Measurements from ENCODE around the gene MYO10. TPM values are rescaled to one million over a fixed set of nuclear protein-coding genes. Genes with fewer than 3 reads are reported as not detected.

Gene MYO10
- total RNA-seq, 1 donor from 2014 or later, result 4.6 TPM

GRCh38 chr5:16704945-16705344, 231.1 kb downstream of the MYO10 start:
- intact Hi-C loops (cut with DNase I), result no loop called here

GRCh38 chr5:16702964-16703363, 233.1 kb downstream of the MYO10 start:
- no peak for DNase-seq (ENCODE audit: low spot score)
- intact Hi-C loops (cut with DNase I), result no loop called here

More at GRCh38 chr5:16704945-16705344, 231.1 kb downstream of the MYO10 start:
- no peak for DNase-seq (ENCODE audit: low spot score)

DNA sequence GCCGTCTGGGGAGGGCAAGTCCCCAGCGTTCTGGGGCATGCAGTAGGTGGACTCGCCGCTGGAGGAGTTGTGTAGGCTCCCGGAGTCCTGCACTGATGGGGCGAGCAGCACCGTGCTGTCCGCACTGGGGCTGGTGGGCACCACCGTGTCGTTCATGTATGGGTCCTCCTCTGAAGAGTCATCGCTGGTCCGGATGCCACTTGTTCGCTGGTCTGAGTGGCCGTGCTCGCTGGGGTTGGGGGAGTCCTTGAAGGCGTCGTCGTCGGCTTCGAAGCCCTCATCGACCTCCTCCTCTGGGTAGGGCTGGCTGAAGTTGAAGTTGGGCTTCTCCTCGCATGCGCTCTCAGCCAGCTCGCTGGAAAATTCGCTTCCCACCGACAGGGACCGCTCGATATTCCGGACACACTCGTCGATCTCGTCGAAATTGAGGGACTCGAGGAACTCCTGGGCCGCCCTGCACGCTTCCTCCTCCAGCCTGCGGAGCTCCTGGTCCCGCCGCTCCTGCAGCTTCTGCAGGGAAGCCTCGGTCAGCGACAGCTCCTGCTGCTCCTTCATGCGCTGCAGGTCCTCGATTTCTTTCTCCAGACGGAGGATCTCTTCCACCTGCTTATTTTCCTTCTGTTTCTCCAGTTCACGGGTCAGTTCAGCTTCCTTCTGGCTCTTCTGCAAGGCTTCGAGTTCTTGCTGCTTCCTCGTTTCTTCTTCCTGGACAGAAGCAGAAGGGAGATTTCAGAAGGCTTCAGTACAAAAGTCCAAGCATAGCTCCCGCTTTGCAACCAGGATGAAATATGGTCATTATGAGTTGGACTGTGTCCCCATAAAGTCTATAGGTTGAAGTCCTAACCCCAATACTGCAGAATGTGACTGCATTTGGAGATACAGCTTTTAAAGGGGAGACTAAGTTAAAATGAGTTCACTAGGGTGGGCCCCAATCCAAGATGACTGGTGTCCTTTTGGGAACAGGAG, 234.7 kb downstream of the MYO10 start:
- intact Hi-C loops (cut with DNase I), result no loop called here
- DNase-seq (ENCODE audit: low spot score), result no peak

DNA sequence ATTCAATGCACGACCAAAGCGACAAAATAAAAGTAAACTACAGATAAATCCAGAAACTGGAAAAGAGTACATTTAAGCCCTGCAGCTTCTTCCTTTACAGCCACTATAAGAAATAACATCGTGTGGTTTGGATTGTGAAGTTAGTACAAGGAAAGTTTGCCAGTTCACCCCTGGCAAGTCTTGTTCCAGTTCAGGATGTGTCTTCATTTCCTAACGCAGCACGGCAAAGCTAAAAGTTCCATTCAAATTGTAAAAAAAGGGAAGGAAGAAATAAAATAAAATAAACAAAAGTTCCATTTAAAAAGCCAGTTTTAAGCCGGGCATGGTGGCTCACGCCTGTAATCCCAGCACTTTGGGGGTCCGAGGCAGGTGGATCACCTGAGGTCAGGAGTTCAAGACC, 236.0 kb downstream of the MYO10 start:
- intact Hi-C loops (cut with DNase I), result no loop called here

DNA sequence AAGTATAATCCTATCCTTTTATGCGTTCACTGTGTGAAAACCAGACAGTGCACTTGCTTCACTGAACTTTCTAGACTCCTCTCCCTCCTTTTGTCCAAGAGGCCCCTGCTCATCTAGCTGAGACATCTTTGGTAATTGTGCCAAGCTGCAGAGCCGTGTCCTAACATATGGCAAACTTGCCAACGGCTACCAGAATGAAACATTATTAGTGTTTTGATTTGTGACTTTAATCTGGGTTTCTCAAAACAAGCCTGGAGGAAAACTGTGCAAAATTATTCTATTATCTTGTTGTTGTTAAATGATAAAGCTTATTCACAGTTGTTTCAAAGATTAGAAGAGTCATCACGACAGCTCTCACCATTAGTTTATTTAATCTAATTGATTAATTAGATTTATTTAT, 240.3 kb downstream of the MYO10 start:
- intact Hi-C loops (cut with DNase I), result no loop called here
- DNase-seq (ENCODE audit: low spot score), result no peak

More for the DNA sequence above, 236.0 kb downstream of the MYO10 start:
- DNase-seq (ENCODE audit: low spot score), result no peak

- intact Hi-C loops (cut with DNase I), result no loop called here
Observed at GRCh38 chr5:16693879-16694278, 242.2 kb downstream of the MYO10 start.

GRCh38 chr5:16691731-16692130, 244.4 kb downstream of the MYO10 start:
- DNase-seq (ENCODE audit: low spot score), result no peak
- intact Hi-C loops (cut with DNase I), result no loop called here

More at GRCh38 chr5:16693879-16694278, 242.2 kb downstream of the MYO10 start:
- no peak for DNase-seq (ENCODE audit: low spot score)

GRCh38 chr5:16690243-16690852, 245.7 kb downstream of the MYO10 start:
- no peak for DNase-seq (ENCODE audit: low spot score)
- intact Hi-C loops (cut with DNase I), result no loop called here

DNA sequence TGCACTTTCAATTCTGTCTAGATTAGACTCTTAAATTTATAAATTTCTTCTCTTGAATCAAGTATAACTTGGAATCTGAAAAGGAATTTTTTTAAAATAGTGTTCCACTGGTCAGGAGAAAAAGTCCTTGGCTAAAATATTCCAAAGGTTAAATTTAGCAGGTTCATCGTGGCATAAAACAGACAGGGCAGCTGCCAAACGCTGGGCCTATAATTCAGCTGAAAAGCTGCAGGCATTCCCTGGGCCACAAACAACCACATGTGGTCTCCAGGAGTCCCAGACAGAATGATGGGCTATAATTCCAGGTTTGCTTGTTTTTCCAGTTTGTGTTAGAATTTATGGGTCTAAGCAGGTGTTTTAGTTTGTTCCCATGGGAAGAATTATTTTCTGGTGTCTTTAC, 248.2 kb downstream of the MYO10 start:
- intact Hi-C loops (cut with DNase I), result no loop called here
- no peak for DNase-seq (ENCODE audit: low spot score)

- DNase-seq (ENCODE audit: low spot score), result no peak
- intact Hi-C loops (cut with DNase I), result no loop called here
Observed at GRCh38 chr5:16685069-16685468, 251.0 kb downstream of the MYO10 start.

GRCh38 chr5:16681876-16682275, 254.2 kb downstream of the MYO10 start:
- intact Hi-C loops (cut with DNase I), result no loop called here
- DNase-seq (ENCODE audit: low spot score), result no peak

DNA sequence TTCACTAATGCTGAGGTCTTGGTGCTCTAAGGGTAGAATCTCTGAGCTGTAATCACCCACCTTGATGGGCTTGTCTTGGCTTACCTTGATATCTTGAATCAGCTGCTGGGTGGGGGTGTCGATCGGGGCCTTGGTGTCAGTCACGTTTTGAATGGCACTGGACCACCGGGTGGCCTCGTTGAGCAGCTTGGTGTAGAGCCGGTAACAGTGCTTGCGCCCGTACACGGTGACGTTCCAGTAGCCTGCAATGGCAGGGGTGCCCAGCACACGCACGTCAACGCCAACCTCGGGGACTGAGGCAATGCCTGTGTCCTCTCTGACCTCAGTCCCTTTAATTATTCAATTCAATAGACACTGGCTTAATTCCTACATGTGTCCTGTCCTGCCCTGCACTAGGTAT, 256.2 kb downstream of the MYO10 start:
- DNase-seq (ENCODE audit: low spot score), result no peak
- intact Hi-C loops (cut with DNase I), result no loop called here

- no peak for DNase-seq (ENCODE audit: low spot score)
- intact Hi-C loops (cut with DNase I), result no loop called here
Observed at GRCh38 chr5:16679190-16679589, 256.9 kb downstream of the MYO10 start.

- no peak for DNase-seq (ENCODE audit: low spot score)
- intact Hi-C loops (cut with DNase I), result no loop called here
Observed at GRCh38 chr5:16675806-16676205, 260.3 kb downstream of the MYO10 start.

GRCh38 chr5:16674750-16675149, 261.3 kb downstream of the MYO10 start:
- intact Hi-C loops (cut with DNase I), result no loop called here
- DNase-seq (ENCODE audit: low spot score), result no peak

DNA sequence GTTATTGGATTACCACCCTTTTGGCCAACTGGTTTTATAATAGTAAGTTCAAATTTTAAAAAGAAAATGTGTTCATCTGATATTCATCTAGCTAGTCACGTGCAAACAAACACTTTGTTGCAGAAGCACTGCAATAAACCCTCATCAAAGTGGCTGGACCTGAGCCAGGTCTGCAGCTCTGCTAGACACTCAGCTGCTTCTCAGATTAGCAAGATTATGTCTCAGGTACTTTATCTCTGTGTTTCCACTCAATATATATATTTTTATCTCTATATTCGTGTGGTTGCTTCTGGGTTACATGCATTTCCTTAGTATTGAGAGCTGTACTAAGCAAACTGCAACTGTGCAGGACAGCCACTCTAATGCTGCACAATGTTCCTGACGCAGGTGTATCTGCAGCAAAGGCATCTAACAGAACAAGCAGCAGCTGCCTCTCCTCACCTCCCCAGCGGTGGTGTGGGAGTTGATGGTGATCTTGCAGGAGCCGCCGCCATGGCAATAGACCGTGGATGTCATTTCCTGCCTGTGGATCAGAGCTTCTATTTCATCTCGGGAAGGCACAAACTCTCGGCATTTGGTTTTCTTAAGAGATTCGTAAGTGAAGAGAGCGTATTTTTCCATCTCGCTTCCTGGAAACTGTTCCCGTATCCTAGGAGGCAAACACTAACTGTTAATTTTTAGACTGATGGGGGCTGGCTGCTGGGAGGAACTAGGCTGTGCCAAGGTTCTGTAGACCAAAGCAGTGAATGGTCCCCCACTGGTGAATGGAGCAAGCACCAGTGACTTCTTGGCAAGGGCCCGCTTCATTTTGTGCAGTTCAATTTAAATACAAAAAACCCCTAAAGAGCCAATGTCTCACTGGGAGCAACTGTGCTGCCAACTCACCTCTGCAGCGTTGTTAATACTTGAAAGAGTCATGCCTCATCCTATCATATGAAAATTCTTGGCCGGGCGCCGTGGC, 262.6 kb downstream of the MYO10 start:
- intact Hi-C loops (cut with DNase I), result no loop called here
- no peak for DNase-seq (ENCODE audit: low spot score)

- intact Hi-C loops (cut with DNase I), result no loop called here
- DNase-seq (ENCODE audit: low spot score), result no peak
Observed at GRCh38 chr5:16671208-16671607, 264.9 kb downstream of the MYO10 start.

DNA sequence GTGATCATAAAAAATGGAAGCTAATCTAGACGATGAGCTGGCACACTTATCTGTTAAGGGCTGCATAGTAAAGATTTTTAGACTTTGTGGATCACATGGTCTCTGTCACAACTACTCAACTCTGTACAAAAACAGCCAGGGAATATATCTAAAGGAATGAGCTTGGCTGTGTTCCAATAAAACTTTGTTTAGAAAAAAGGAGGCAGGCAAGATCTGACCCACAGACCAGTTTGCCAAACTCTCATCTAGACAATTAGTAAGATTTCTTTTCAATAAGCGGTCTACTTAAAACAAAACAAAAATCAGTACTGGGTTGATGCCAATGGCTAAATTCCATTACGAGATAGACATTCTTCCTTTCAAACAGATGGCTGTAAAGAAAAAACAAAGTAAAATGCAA, 266.3 kb downstream of the MYO10 start:
- intact Hi-C loops (cut with DNase I), result loop anchor here (5.0 to 10.0 kb wide), 2 partner anchors 202 to 505 kb away; partner anchors contain the start of gene ZNF622
- no peak for DNase-seq (ENCODE audit: low spot score)

DNA sequence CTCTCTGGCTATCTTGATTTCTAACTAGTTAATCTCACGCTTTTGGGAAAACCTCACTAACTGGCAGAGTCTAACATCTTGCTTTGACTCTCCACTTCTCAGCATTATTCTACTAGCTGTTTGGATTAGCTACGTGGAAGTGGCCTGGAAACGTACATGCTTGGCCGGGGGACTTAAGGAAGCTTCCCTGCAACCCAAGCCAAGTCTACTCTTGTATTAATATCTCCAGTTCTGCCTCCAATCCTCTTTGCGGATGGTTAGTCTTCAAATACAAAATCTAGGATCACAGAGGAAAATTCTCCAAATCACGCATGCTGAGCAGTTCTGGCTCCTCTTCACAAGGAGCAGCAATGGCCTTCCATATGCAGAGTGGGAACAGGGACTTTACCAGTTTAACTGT, 267.5 kb downstream of the MYO10 start:
- intact Hi-C loops (cut with DNase I), result loop anchor here (5.0 to 10.0 kb wide), 2 partner anchors 201 to 504 kb away; partner anchors contain the start of gene ZNF622

DNA sequence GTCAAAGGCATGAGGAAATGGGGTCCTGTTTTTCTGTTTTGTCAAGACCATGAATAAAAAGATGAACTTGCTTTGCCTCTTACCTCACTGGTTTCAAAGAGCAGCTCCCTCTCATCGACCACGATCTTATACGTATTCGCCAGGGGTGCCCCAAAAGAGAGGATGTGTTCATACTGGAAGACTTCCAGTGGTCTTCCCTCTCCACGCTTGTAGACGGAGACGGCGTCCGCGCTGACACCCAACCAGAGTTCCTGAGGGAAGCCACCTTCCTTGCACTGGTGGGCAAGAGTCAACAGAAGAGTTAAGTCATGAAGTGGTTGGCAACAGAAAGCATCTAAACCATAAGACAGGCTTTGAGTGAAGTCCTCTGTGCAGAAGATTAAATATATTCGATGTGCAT, 267.9 kb downstream of the MYO10 start:
- intact Hi-C loops (cut with DNase I), result loop anchor here (5.0 to 10.0 kb wide), 2 partner anchors 201 to 503 kb away; partner anchors contain the start of gene ZNF622

More for the DNA sequence above, 267.5 kb downstream of the MYO10 start:
- no peak for DNase-seq (ENCODE audit: low spot score)

More for the DNA sequence above, 267.9 kb downstream of the MYO10 start:
- no peak for DNase-seq (ENCODE audit: low spot score)

All from cardiac septum (tissue), 1 donor.